Left lung (tissue), 10 donors: Measurements from ENCODE around the gene RAB3A. TPM values are rescaled to one million over a fixed set of nuclear protein-coding genes. Genes with fewer than 3 reads are reported as not detected.

Experiments used
- ATAC-seq: fragments of 200-7000 bp; cut with Tn5 transposase; one replicate; pipeline ENCODE4 v1.9.1; 2020; ENCODE audit warnings: moderate library complexity
- DNase-seq, 4 donors: peaks; one replicate each; pipeline ENCODE4 v3.0.0-alpha.2; 2013 to 2020
- H3K27ac ChIP-seq, 2 donors: fragments of 200-600 bp; sonication (generic) in 1 of 2; one replicate each; pipeline versions ENCODE4 v1.5.0 to v1.8.0; 2020 to 2021
- H3K27me3 ChIP-seq, 2 donors: fragments of 200-600 bp; sonication (generic) in 1 of 2; one replicate each; pipeline versions ENCODE4 v1.5.0 to v1.8.0; 2020 to 2021
- H3K36me3 ChIP-seq, 2 donors: fragments of 200-600 bp; sonication (generic) in 1 of 2; one replicate each; pipeline versions ENCODE4 v1.5.0 to v1.8.0; 2020 to 2021
- H3K4me1 ChIP-seq, 2 donors: fragments of 200-600 bp; one replicate each; pipeline ENCODE4 v1.8.0; 2021
- H3K4me3 ChIP-seq, 2 donors: fragments of 200-600 bp; sonication (generic) in 1 of 2; one replicate each; pipeline versions ENCODE4 v1.5.0 to v1.8.0; 2020 to 2021; ENCODE audit warnings: mild to moderate bottlenecking in 1 of 2
- H3K9me3 ChIP-seq, 2 donors: fragments of 200-600 bp; sonication (generic) in 1 of 2; one replicate each; pipeline versions ENCODE4 v1.5.0 to v1.8.0; 2020 to 2021
- CTCF ChIP-seq, 2 donors: fragments of 200-600 bp; sonication (generic) in 1 of 2; IDR thresholded peaks; one replicate each; pipeline versions ENCODE4 v1.5.0 to v1.8.0; 2021; ENCODE audit warnings: antibody characterized with exemption in 2 of 2
- intact Hi-C, 2 donors: fragments of 100-400 bp; cut with DNase I; formaldehyde crosslinking; loops; one replicate each; pipeline versions ENCODE4 v1.11.2 to v1.14.2; 2022
- polyA plus RNA-seq, 6 donors: library from polyadenylated mRNA; unstranded; fragments of 120-200 nt; gene quantifications; one replicate each; pipeline ENCODE4 v1.2.1, GENCODE V29; 2013; ENCODE audit not compliant: insufficient read length in 6 of 6
- total RNA-seq, 2 donors: library from RNA; stranded (reverse); fragmentation: NEBNext Ultra II Directional; extraction: Animal tissue kit (Norgen Biotek cat#: 25700); gene quantifications; one replicate each; pipeline ENCODE4 v1.2.1, GENCODE V29; 2021
- donor health status: DM: no; HTN: yes; CAD: no.
- donor health status: DM: no; HTN: no; CAD: no.

The RAB3A gene
- total and polyA plus RNA-seq, 8 donors: 3.1 to 6.2 (median 4.3) TPM

- intact Hi-C loops: no loop called here
- DNase-seq (no peak), ATAC-seq (no peak)
- no peak overlapping the region for H3K4me3 ChIP-seq
- no peak for TF ChIP-seq CTCF (IDR thresholded peaks at IDR 0.05)
- H3K36me3 ChIP-seq: peaks cover 0 to 45% of the 10 kb centered on the region in 2 donors
- H3K27me3 ChIP-seq: peaks cover 0 to 4% of the 10 kb centered on the region in 2 donors
- H3K9me3 ChIP-seq: no peaks in the 10 kb centered on the region
- H3K4me1 ChIP-seq: peaks cover 17 to 19% of the 10 kb centered on the region in 2 donors
- no peak overlapping the region for H3K27ac ChIP-seq
Measured at GRCh38 chr19:18197941-18198340, 5.9 kb downstream of the RAB3A start.

GRCh38 chr19:18197306-18197705 is 6.5 kb downstream of the RAB3A start:
- peaks cover 14 to 15% of the 10 kb centered on the region in 2 donors for H3K4me1 ChIP-seq
- no peak overlapping the region for H3K27ac ChIP-seq
- no peak overlapping the region for H3K4me3 ChIP-seq
- no peak for ATAC-seq
- TF ChIP-seq CTCF (IDR thresholded peaks at IDR 0.05): no peak
- DNase-seq: no peak
- no peaks in the 10 kb centered on the region for H3K27me3 ChIP-seq
- H3K36me3 ChIP-seq: peaks cover 0 to 45% of the 10 kb centered on the region in 2 donors
- intact Hi-C loops: no loop called here
- H3K9me3 ChIP-seq: no peaks in the 10 kb centered on the region

- DNase-seq (no peak), ATAC-seq (no peak)
- H3K4me1 ChIP-seq: peaks cover 16 to 22% of the 10 kb centered on the region in 2 donors
- H3K36me3 ChIP-seq: peaks cover 0 to 45% of the 10 kb centered on the region in 2 donors
- no peak overlapping the region for H3K4me3 ChIP-seq
- TF ChIP-seq CTCF (IDR thresholded peaks at IDR 0.05): no peak
- H3K9me3 ChIP-seq: no peaks in the 10 kb centered on the region
- H3K27ac ChIP-seq: no peak overlapping the region
- intact Hi-C loops: no loop called here
- no peaks in the 10 kb centered on the region for H3K27me3 ChIP-seq
Measured at GRCh38 chr19:18196511-18196845, 7.4 kb downstream of the RAB3A start.

GRCh38 chr19:18194554-18195238 is 9.1 kb downstream of the RAB3A start:
- H3K9me3 ChIP-seq: no peaks in the 10 kb centered on the region
- TF ChIP-seq CTCF (IDR thresholded peaks at IDR 0.05): no peak
- H3K27me3 ChIP-seq: no peaks in the 10 kb centered on the region
- H3K27ac ChIP-seq: peak overlapping the region in 1 of 2 donors; percentile 33
- peak overlapping the region in 1 of 2 donors; percentile 87 for H3K4me3 ChIP-seq
- DNase-seq (peak in 1 of 4 donors; percentile 40), ATAC-seq (no peak)
- H3K4me1 ChIP-seq: peaks cover 16 to 24% of the 10 kb centered on the region in 2 donors
- H3K36me3 ChIP-seq: peaks cover 0 to 36% of the 10 kb centered on the region in 2 donors
- intact Hi-C loops: no loop called here

GRCh38 chr19:18194181-18194530 is 9.7 kb downstream of the RAB3A start:
- no peak for ATAC-seq

More at GRCh38 chr19:18194181-18194530, 9.7 kb downstream of the RAB3A start:
- TF ChIP-seq CTCF (IDR thresholded peaks at IDR 0.05): no peak
- H3K27ac ChIP-seq: peak overlapping the region in 1 of 2 donors; percentile 33
- no peaks in the 10 kb centered on the region for H3K9me3 ChIP-seq
- peaks cover 0 to 31% of the 10 kb centered on the region in 2 donors for H3K36me3 ChIP-seq
- no peaks in the 10 kb centered on the region for H3K27me3 ChIP-seq
- intact Hi-C loops: no loop called here
- peak overlapping the region in 1 of 2 donors; percentile 87 for H3K4me3 ChIP-seq
- DNase-seq: no peak
- peaks cover 16 to 24% of the 10 kb centered on the region in 2 donors for H3K4me1 ChIP-seq
